ENCODE data around the gene CYP4F22.

CYP4F22 gene

GRCh38 chr19:15551293-15552004 lies 43.1 kb downstream of the CYP4F22 start:
- peak overlapping the region; percentile 45 for H3K4me3 ChIP-seq (ENCODE audit: low read depth, low read length)
- TF ChIP-seq CTCF (IDR thresholded peaks at IDR 0.05; ENCODE audit: low read depth, low read length, missing control alignments), result no peak
- no peak for DNase-seq (ENCODE audit: low read depth)

DNA sequence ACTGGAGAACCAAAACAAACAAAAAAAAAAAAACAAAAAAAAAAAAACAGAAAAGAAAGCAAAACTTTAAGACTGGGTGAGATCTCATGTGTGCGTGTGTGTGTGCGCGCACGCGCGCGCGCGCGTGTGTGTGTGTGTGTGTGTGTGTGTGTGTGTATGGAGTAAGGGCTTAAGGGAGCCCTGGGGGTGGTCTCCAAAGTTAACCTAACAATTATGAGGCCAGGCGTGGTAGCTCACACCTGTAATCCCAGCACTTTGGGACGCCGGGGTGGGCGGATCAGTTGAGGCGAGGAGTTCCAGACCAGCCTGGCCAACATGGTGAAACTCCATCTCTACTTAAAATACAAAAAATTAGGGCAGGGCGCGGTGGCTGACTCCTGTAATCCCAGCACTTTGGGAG lies 46.7 kb downstream of the CYP4F22 start:
- no peak for TF ChIP-seq CTCF (IDR thresholded peaks at IDR 0.05; ENCODE audit: low read depth, low read length, missing control alignments)
- DNase-seq (ENCODE audit: low read depth), result no peak
- H3K4me3 ChIP-seq (ENCODE audit: low read depth, low read length), result no peak overlapping the region

- peak overlapping the region; percentile 42 for H3K4me3 ChIP-seq (ENCODE audit: low read depth, low read length)
- TF ChIP-seq CTCF (IDR thresholded peaks at IDR 0.05; ENCODE audit: low read depth, low read length, missing control alignments), result peak; percentile 85
- DNase-seq (ENCODE audit: low read depth), result peak; percentile 88
These were observed 47.7 kb downstream of the CYP4F22 start for GRCh38 chr19:15555759-15556633.

GRCh38 chr19:15556634-15557181 lies 48.4 kb downstream of the CYP4F22 start:
- DNase-seq (ENCODE audit: low read depth), result no peak
- no peak overlapping the region for H3K4me3 ChIP-seq (ENCODE audit: low read depth, low read length)
- no peak for TF ChIP-seq CTCF (IDR thresholded peaks at IDR 0.05; ENCODE audit: low read depth, low read length, missing control alignments)

- H3K4me3 ChIP-seq (ENCODE audit: low read depth, low read length), result no peak overlapping the region
- DNase-seq (ENCODE audit: low read depth), result no peak
- TF ChIP-seq CTCF (IDR thresholded peaks at IDR 0.05; ENCODE audit: low read depth, low read length, missing control alignments), result no peak
These were observed 48.9 kb downstream of the CYP4F22 start for GRCh38 chr19:15557223-15557622.

GRCh38 chr19:15562145-15562544 lies 53.8 kb downstream of the CYP4F22 start:
- DNase-seq (ENCODE audit: low read depth), result no peak
- TF ChIP-seq CTCF (IDR thresholded peaks at IDR 0.05; ENCODE audit: low read depth, low read length, missing control alignments), result no peak
- no peak overlapping the region for H3K4me3 ChIP-seq (ENCODE audit: low read depth, low read length)

Data from GM12864 (cell line).